SK-N-SH treated with all-trans-retinoic acid at 6 μM for 48 hours (cell line): Measurements from ENCODE around the gene NAV3.

Experiments used
- ATAC-seq: fragments of 200-7000 bp; cut with Tn5 transposase; 3 replicates; pipeline ENCODE4 v1.9.1; 2020; ENCODE audit warnings: mild to moderate bottlenecking, moderate library complexity
- ARNTL ChIP-seq: fragments of 450-650 bp; formaldehyde crosslinking; IDR thresholded peaks from 2 replicates; pipeline ENCODE4 v1.5.0; 2020; ENCODE audit warnings: low read depth, mild to moderate bottlenecking, moderate library complexity, borderline replicate concordance
- BACH2 ChIP-seq: fragments of 250-450 bp; sonication (Bioruptor Pico); IDR thresholded peaks from 2 replicates; pipeline ENCODE4 v1.9.0; 2021; ENCODE audit warnings: mild to moderate bottlenecking, borderline replicate concordance
- CSDC2 ChIP-seq: fragments of 250-450 bp; sonication (Bioruptor Pico); IDR thresholded peaks from 2 replicates; pipeline ENCODE4 v1.5.0; 2020; ENCODE audit warnings: mild to moderate bottlenecking, moderate library complexity
- GLIS3 ChIP-seq: fragments of 250-450 bp; sonication (Bioruptor Pico); IDR thresholded peaks from 2 replicates; pipeline ENCODE4 v1.5.0; 2020; ENCODE audit warnings: mild to moderate bottlenecking, moderate library complexity
- ISL1 ChIP-seq: fragments of 250-450 bp; sonication (Bioruptor Pico); IDR thresholded peaks from 2 replicates; pipeline ENCODE4 v2.1.2; 2022; ENCODE audit warnings: mild to moderate bottlenecking, moderate library complexity
- OSR1 ChIP-seq: fragments of 250-450 bp; sonication (Bioruptor Pico); IDR thresholded peaks from 2 replicates; pipeline ENCODE4 v1.8.0; 2022; ENCODE audit warnings: moderate library complexity, mild to moderate bottlenecking, inconsistent platforms
- PATZ1 ChIP-seq: fragments of 250-450 bp; sonication (Bioruptor Pico); IDR thresholded peaks from 2 replicates; pipeline ENCODE4 v1.8.0; 2020; ENCODE audit warnings: mild to moderate bottlenecking, moderate library complexity, borderline replicate concordance
- POU6F1 ChIP-seq: fragments of 250-450 bp; sonication (Bioruptor Pico); IDR thresholded peaks from 2 replicates; pipeline ENCODE4 v1.8.0; 2021; ENCODE audit warnings: low read depth, mild to moderate bottlenecking, moderate library complexity, borderline replicate concordance
- PPARA ChIP-seq: fragments of 250-450 bp; sonication (Bioruptor Pico); IDR thresholded peaks from 2 replicates; pipeline ENCODE4 v1.5.0; 2020; ENCODE audit warnings: mild to moderate bottlenecking, borderline replicate concordance
- RARB ChIP-seq: fragments of 250-450 bp; sonication (Bioruptor Pico); IDR thresholded peaks from 2 replicates; pipeline ENCODE4 v1.8.0; 2021; ENCODE audit warnings: mild to moderate bottlenecking, moderate library complexity
- SNAI2 ChIP-seq: fragments of 250-450 bp; sonication (Bioruptor Pico); IDR thresholded peaks from 2 replicates; pipeline ENCODE4 v1.5.0; 2020; ENCODE audit warnings: mild to moderate bottlenecking, moderate library complexity
- TCF4 ChIP-seq: fragments of 250-450 bp; sonication (Bioruptor Pico); IDR thresholded peaks from 2 replicates; pipeline ENCODE4 v1.8.0; 2021; ENCODE audit warnings: mild to moderate bottlenecking, moderate library complexity, borderline replicate concordance
- TOX ChIP-seq: fragments of 250-450 bp; sonication (Bioruptor Pico); IDR thresholded peaks from 2 replicates; pipeline ENCODE4 v1.8.0; 2021; ENCODE audit warnings: mild to moderate bottlenecking, moderate library complexity, borderline replicate concordance
- TSHZ2 ChIP-seq: fragments of 250-450 bp; sonication (Bioruptor Pico); IDR thresholded peaks from 2 replicates; pipeline ENCODE4 v1.5.0; 2020; ENCODE audit warnings: mild to moderate bottlenecking, moderate library complexity
- ZC3H10 ChIP-seq: fragments of 250-450 bp; sonication (Bioruptor Pico); IDR thresholded peaks from 2 replicates; pipeline ENCODE4 v1.5.1; 2021; ENCODE audit warnings: mild to moderate bottlenecking, moderate library complexity
- ZFP3 ChIP-seq: fragments of 250-450 bp; sonication (Bioruptor Pico); IDR thresholded peaks from 2 replicates; pipeline ENCODE4 v1.5.0; 2020; ENCODE audit warnings: mild to moderate bottlenecking, moderate library complexity
- ZFP30 ChIP-seq: fragments of 450-650 bp; formaldehyde crosslinking; IDR thresholded peaks from 2 replicates; pipeline ENCODE4 v1.5.0; 2022; ENCODE audit warnings: mild to moderate bottlenecking, moderate library complexity
- ZNF8 ChIP-seq: fragments of 450-650 bp; formaldehyde crosslinking; IDR thresholded peaks from 2 replicates; pipeline ENCODE4 v1.5.0; 2020; ENCODE audit warnings: mild to moderate bottlenecking, moderate library complexity
- TF ChIP-seq, protein P1 (sequence below): fragments of 250-450 bp; sonication (Bioruptor Pico); IDR thresholded peaks from 2 replicates; pipeline ENCODE4 v1.5.1; 2021; ENCODE audit warnings: mild to moderate bottlenecking, moderate library complexity

NAV3 gene

GRCh38 chr12:77968571-77968970 is 137.9 kb downstream of the NAV3 start:
- no peak for ATAC-seq
- TF ChIP-seq ZNF8 (CRISPR knock-in tag) = no peak
- TF ChIP-seq PPARA = no peak
- no peak for TF ChIP-seq TSHZ2 (CRISPR knock-in tag)
- TF ChIP-seq CSDC2 (CRISPR knock-in tag) = no peak
- no peak for TF ChIP-seq SNAI2 (CRISPR knock-in tag)
- TF ChIP-seq TCF4 (CRISPR knock-in tag) = no peak
- no peak for TF ChIP-seq ARNTL
- TF ChIP-seq BACH2 = no peak
- TF ChIP-seq, protein P1, sequence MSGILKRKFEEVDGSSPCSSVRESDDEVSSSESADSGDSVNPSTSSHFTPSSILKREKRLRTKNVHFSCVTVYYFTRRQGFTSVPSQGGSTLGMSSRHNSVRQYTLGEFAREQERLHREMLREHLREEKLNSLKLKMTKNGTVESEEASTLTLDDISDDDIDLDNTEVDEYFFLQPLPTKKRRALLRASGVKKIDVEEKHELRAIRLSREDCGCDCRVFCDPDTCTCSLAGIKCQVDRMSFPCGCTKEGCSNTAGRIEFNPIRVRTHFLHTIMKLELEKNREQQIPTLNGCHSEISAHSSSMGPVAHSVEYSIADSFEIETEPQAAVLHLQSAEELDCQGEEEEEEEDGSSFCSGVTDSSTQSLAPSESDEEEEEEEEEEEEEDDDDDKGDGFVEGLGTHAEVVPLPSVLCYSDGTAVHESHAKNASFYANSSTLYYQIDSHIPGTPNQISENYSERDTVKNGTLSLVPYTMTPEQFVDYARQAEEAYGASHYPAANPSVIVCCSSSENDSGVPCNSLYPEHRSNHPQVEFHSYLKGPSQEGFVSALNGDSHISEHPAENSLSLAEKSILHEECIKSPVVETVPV (CRISPR knock-in tag) = no peak
- TF ChIP-seq ZFP3 (CRISPR knock-in tag) = no peak
- TF ChIP-seq GLIS3 = no peak
- no peak for TF ChIP-seq ISL1 (CRISPR knock-in tag)
- no peak for TF ChIP-seq PATZ1 (CRISPR knock-in tag)

DNA sequence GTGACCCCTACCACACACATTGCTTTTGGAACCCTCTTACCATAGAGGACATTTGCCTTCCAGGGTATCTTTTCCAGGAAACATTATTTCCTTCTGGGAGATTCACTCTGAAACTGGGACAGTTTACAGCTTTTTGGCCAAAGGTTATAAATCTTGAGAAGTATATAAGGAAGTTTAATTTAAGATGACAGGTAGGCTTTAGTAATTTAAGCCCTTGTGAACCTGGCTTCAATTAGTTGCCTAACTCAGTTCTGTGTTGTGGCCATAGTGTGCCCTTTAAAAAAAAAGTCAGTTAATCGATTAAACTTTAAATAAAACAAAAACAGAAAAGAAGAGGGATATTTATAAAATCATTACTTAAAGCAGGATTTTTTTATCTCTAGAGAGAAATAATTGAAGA is 142.9 kb downstream of the NAV3 start:
- ATAC-seq = peak; percentile 47
- TF ChIP-seq ZFP3 (CRISPR knock-in tag) (no peak), TCF4 (CRISPR knock-in tag) (no peak), TSHZ2 (CRISPR knock-in tag) (no peak), CSDC2 (CRISPR knock-in tag) (no peak), ZNF8 (CRISPR knock-in tag) (no peak), ZFP30 (no peak), OSR1 (CRISPR knock-in tag) (no peak), ARNTL (no peak), POU6F1 (CRISPR knock-in tag) (no peak), SNAI2 (CRISPR knock-in tag) (no peak), PPARA (no peak), BACH2 (no peak), RARB (CRISPR knock-in tag) (no peak), GLIS3 (no peak), ZC3H10 (CRISPR knock-in tag) (no peak), ISL1 (CRISPR knock-in tag) (no peak), TOX (CRISPR knock-in tag) (no peak)
- TF ChIP-seq, protein P1 (CRISPR knock-in tag) = no peak
